GM12878 (cell line): Measurements from ENCODE around the gene LTBP4. TPM values are rescaled to one million over a fixed set of nuclear protein-coding genes. Genes with fewer than 3 reads are reported as not detected.

Experiments used
- ATAC-seq: fragments of 200-7000 bp; cut with Tn5 transposase; 3 replicates; pipeline ENCODE4 v1.9.1; 2020; ENCODE audit warnings: mild to moderate bottlenecking, moderate library complexity
- BruUV-seq: library from RNA; stranded (reverse); fragments of 400-500 nt; replicated peaks from 2 replicates; lab custom pipeline; 2021; lab: Mats Ljungman, UMichigan
- CTCF ChIA-PET: fragments of 300-600 bp; sonication (Branson Sonifier 250); formaldehyde crosslinking; extraction: SDS; loops from one replicate; lab custom pipeline; 2021; ENCODE audit warnings: inconsistent platforms; lab: Yijun Ruan, JAX
- POLR2A ChIA-PET: fragments of 350-600 bp; formaldehyde crosslinking; extraction: SDS; loops from one replicate; lab custom pipeline; 2021; ENCODE audit warnings: inconsistent platforms; lab: Charles Lee
- RAD21 ChIA-PET: fragments of 300-600 bp; sonication (Branson Sonifier 250); formaldehyde crosslinking; loops from one replicate; lab custom pipeline; 2023; ENCODE audit warnings: antibody characterized with exemption; ENCODE audit not compliant: unreplicated experiment; lab: Charles Lee
- SMC1A ChIA-PET: fragments of 300-600 bp; sonication (Branson Sonifier 250); formaldehyde crosslinking; loops from one replicate; lab custom pipeline; 2023; ENCODE audit not compliant: unreplicated experiment, uncharacterized antibody; lab: Charles Lee
- DNase-seq: peaks from one replicate; pipeline ENCODE4 v3.0.0-alpha.2; 2011; ENCODE audit warnings: low read depth, low spot score
- FAIRE-seq: peaks from 3 replicates; lab custom pipeline; 2011; peaks lifted over from hg19 to GRCh38; lab: Jason Lieb, UNC
- H2AFZ ChIP-seq: 2 replicates; pipeline ENCODE4 v1.6.0; 2011; ENCODE audit warnings: low read depth, low read length, control low read depth; ENCODE audit not compliant: control insufficient read depth
- H3K27ac ChIP-seq: 2 replicates; pipeline ENCODE4 v1.5.1; 2011; ENCODE audit warnings: control low read depth; ENCODE audit not compliant: control insufficient read depth, insufficient read depth
- H3K27me3 ChIP-seq, 2 experiments: replicated peaks in 1 of 2; 2 replicates each; pipeline versions ENCODE4 v1.6.0 to v1.6.1; 2011; ENCODE audit warnings: low read length in 1 of 2; ENCODE audit not compliant: control insufficient read depth in 2 of 2, insufficient read depth in 2 of 2
- H3K36me3 ChIP-seq, 2 experiments: 2 replicates each; pipeline ENCODE4 v1.5.1; 2011; ENCODE audit warnings: low read length in 1 of 2; ENCODE audit not compliant: control insufficient read depth in 2 of 2, insufficient read depth in 2 of 2
- H3K4me1 ChIP-seq: 2 replicates; pipeline ENCODE4 v1.6.1; 2011; ENCODE audit warnings: mild to moderate bottlenecking, low read length, moderate library complexity, mixed read lengths; ENCODE audit not compliant: control insufficient read depth, insufficient read depth
- H3K4me2 ChIP-seq: 2 replicates; pipeline ENCODE4 v1.6.0; 2011; ENCODE audit warnings: control low read depth; ENCODE audit not compliant: control insufficient read depth, insufficient read depth
- H3K4me3 ChIP-seq: fragments of 200-600 bp; sonication (generic); 2 replicates; pipeline ENCODE4 v1.5.1; 2016
- H3K79me2 ChIP-seq: 2 replicates; pipeline ENCODE4 v1.6.0; 2011; ENCODE audit warnings: low read length; ENCODE audit not compliant: control insufficient read depth, insufficient read depth
- H3K9ac ChIP-seq: 2 replicates; pipeline ENCODE4 v1.8.0; 2011; ENCODE audit warnings: low read length, control low read depth, mixed read lengths; ENCODE audit not compliant: control insufficient read depth, insufficient read depth
- H3K9me3 ChIP-seq: replicated peaks from 3 replicates; pipeline ENCODE4 v1.5.1; 2011; ENCODE audit warnings: mild to moderate bottlenecking, low read length; ENCODE audit not compliant: control insufficient read depth, insufficient read depth
- H4K20me1 ChIP-seq: 2 replicates; pipeline ENCODE4 v1.6.0; 2011; ENCODE audit not compliant: control insufficient read depth, insufficient read depth
- GABPA ChIP-seq: IDR thresholded peaks from 2 replicates; pipeline ENCODE4 v1.6.1; 2014; ENCODE audit warnings: antibody characterized with exemption, low read depth, mild to moderate bottlenecking, inconsistent platforms
- IRF5 ChIP-seq: fragments of 450-650 bp; IDR thresholded peaks from 2 replicates; pipeline ENCODE4 v1.6.1; 2017; ENCODE audit warnings: borderline replicate concordance
- KAT2A ChIP-seq: conservative IDR thresholded peaks from 2 replicates; pipeline ENCODE4 v1.6.1; 2011; ENCODE audit warnings: low read depth, low read length; ENCODE audit not compliant: control insufficient read depth
- MTA2 ChIP-seq: fragments of 450-650 bp; IDR thresholded peaks from 2 replicates; pipeline ENCODE4 v1.6.1; 2016; ENCODE audit warnings: low read depth, mild to moderate bottlenecking, moderate library complexity
- RAD21 ChIP-seq: IDR thresholded peaks from 2 replicates; pipeline ENCODE4 v1.6.1; 2011; ENCODE audit warnings: mild to moderate bottlenecking, low read depth, low read length, moderate library complexity; ENCODE audit not compliant: insufficient read depth
- SKIL ChIP-seq: fragments of 450-650 bp; IDR thresholded peaks from 2 replicates; pipeline ENCODE4 v1.6.1; 2017; ENCODE audit warnings: mild to moderate bottlenecking, low read depth, inconsistent platforms; ENCODE audit not compliant: poor library complexity, severe bottlenecking
- TCF12 ChIP-seq: IDR thresholded peaks from 2 replicates; pipeline ENCODE4 v1.6.1; 2011; ENCODE audit warnings: low read depth, mild to moderate bottlenecking, low read length
- WGBS: methylation state at CpG from one replicate; pipeline ENCODE4 v1.1.6; 2016; ENCODE audit warnings: low lambda C conversion rate; ENCODE audit not compliant: insufficient replicate concordance, insufficient coverage; ENCODE audit errors: missing lambda C conversion rate; 5-methylcytosine and 5-hydroxymethylcytosine counted together
- in situ Hi-C: fragments of 300-500 bp; cut with MboI; formaldehyde crosslinking; loops from 9 replicates; pipeline ENCODE4 v1.14.3; 2018; ENCODE audit warnings: mixed read lengths
- intact Hi-C: fragments of 100-400 bp; cut with micrococcal nuclease; formaldehyde crosslinking; loops from one replicate; pipeline ENCODE4 v1.14.2; 2022; ENCODE audit not compliant: unreplicated experiment
- polyA plus RNA-seq, 11 experiments: library from polyadenylated mRNA; depleted of rRNA in 4 of 11; unstranded in 6 of 11; stranded (reverse) in 5 of 11; fragments of >200 nt; fragmentation: Nextera tagmentation in 4 of 11; fragmentation: Illumina TruSeq in 1 of 11; extraction: Ambion mirVana in 4 of 11; extraction: Trizol in 1 of 11; gene quantifications; 1 replicate in 1 of 11; 2 replicates in 10 of 11; pipeline versions ENCODE4 v1.2.1 to v1.2.3, GENCODE V29; 2011 to 2016; ENCODE audit warnings: inconsistent platforms in 2 of 11, missing spikeins in 2 of 11, low read depth in 1 of 11
- total RNA-seq, 4 experiments: library from RNA; depleted of rRNA in 3 of 4; stranded (reverse); fragments of >200 nt in 3 of 4; fragmentation: Illumina TruSeq in 1 of 4; extraction: Trizol in 1 of 4; gene quantifications; 2 replicates each; pipeline versions ENCODE4 v1.2.1 to v1.2.3, GENCODE V29; 2013 to 2021

The LTBP4 gene
- total and polyA plus RNA-seq, 10 of the 15 experiments (the other 5 are each of a cell fraction or from before 2014, with no cell fraction given): 0.09 to 34.6 (median 8.5) TPM; not detected in 1

GRCh38 chr19:40667602-40668001, 66.4 kb downstream of the LTBP4 start:
- ATAC-seq: no peak
- H3K79me2 ChIP-seq: no peaks in the 10 kb centered on the region
- in situ Hi-C loops: no loop called here
- no peak for TF ChIP-seq GABPA
- no peak for TF ChIP-seq TCF12
- TF ChIP-seq IRF5: no peak
- no peak for TF ChIP-seq RAD21
- TF ChIP-seq MTA2: no peak
- TF ChIP-seq KAT2A: no peak
- no peak for TF ChIP-seq SKIL
- TF ChIP-seq, all 136 proteins: peak for 0
- Histone ChIP-seq H3K4me1 (peaks cover 6% of the 10 kb centered on the region), H3K4me3 (no peak overlapping the region), H3K27me3 (no peaks in the 10 kb centered on the region), H3K9ac (no peak overlapping the region), H2AFZ (no peak overlapping the region), H3K4me2 (no peak overlapping the region), H3K36me3 (peaks cover 2 to 8% of the 10 kb centered on the region in 2 experiments; a peak in 1 of 4 replicates), H4K20me1 (no peaks in the 10 kb centered on the region), H3K9me3 (peaks cover 5% of the 10 kb centered on the region; the same call in 2 of the 3 replicates), H3K27ac (no peak overlapping the region)
- CTCF ChIA-PET: interaction anchor here (1.2 kb wide), 1 partner anchor 152 kb away, joined by 3 read pairs; no protein-coding TSS in a partner anchor
- BruUV-seq: no TSS peak
- DNase-seq (no peak), FAIRE-seq (no peak)
- SMC1A ChIA-PET: no interaction called here
- POLR2A ChIA-PET: no interaction called here
- RAD21 ChIA-PET: interaction anchor here (0.5 kb wide), 1 partner anchor 88 kb away, joined by 3 read pairs; no protein-coding TSS in a partner anchor
- intact Hi-C loops: no loop called here
- 77% methylated on average over 14 of the region's 14 CpGs for WGBS
